Measurements from ENCODE around the gene CFAP77.
A peak's percentile ranks its signal among the peaks of the same experiment; 100 is the strongest.
"Not testable (repeated sequence)": the region's sequence is repeated elsewhere in the genome, so short reads cannot be mapped to it uniquely, and the experiment has no call there.

The CFAP77 gene

DNA sequence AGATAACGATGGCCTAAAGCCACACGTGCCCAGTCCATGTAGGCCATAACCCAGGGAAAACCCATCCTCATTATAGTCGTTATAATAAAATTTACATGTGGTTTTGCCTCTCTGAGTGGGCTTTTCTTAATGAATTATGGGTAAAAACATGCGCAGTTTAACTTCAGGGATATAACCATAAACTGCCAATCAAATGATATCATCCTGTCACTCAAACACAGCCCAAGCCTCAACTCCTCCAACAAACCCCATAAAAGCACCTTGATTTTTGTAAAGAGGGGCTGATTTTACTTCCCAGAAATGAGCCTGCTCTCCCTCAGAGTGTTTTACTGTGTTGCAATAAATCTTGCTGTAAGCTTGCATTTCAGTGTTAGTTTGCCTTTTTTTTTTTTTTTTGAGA lies 39.4 kb upstream of the CFAP77 start:
- TF ChIP-seq, protein P1, sequence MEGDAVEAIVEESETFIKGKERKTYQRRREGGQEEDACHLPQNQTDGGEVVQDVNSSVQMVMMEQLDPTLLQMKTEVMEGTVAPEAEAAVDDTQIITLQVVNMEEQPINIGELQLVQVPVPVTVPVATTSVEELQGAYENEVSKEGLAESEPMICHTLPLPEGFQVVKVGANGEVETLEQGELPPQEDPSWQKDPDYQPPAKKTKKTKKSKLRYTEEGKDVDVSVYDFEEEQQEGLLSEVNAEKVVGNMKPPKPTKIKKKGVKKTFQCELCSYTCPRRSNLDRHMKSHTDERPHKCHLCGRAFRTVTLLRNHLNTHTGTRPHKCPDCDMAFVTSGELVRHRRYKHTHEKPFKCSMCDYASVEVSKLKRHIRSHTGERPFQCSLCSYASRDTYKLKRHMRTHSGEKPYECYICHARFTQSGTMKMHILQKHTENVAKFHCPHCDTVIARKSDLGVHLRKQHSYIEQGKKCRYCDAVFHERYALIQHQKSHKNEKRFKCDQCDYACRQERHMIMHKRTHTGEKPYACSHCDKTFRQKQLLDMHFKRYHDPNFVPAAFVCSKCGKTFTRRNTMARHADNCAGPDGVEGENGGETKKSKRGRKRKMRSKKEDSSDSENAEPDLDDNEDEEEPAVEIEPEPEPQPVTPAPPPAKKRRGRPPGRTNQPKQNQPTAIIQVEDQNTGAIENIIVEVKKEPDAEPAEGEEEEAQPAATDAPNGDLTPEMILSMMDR (IDR thresholded peaks at IDR 0.05; ENCODE audit: low read length, missing control alignments), result no peak
- DNase-seq (ENCODE audit: low read depth), result no peak

DNA sequence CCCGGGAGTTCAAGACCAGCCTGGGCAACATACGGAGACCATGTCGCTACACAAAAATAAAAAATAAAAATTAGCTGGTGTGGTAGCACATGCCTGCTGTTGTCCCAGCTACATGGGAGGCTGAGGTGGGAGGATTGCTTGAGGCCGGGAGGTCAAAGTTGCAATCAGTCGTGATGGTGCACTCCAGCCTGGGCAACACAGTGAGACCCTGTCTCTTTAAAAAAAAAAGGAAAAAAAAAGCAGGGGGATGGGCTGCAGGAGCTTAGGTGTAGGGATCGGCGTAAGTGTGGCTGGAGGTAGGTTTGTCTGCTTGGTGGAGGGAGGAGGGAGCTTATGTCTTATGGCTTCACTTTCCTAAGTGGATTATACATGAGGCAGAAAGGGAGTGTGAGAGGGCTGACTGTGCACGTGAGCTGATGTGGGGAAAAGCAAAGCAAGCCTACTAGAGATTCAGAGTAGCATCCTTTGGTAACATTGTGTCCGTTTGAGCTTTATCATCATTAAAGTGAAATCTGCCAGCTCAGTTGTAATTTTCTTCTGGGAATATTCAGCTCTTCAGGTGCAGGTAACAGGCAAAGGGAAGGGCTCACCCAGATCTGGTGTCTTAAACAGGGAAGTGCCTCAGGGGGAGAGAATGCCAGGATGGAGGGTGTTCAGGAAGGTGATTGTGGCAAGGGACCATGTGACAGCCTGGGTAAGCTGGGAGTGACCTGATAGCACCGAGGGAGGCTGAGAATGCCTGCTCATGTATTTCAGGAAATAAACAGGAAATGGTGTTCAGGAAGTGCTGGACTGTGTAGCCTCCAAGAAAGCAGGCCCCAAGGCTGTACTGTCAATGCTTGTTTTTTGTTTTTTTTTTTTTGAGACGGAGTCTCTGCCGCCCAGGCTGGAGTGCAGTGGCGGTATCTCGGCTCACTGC lies 37.6 kb upstream of the CFAP77 start:
- H3K4me3 ChIP-seq (replicated peaks; ENCODE audit: low read depth, low read length), result no peak overlapping the region
- TF ChIP-seq, protein P1 (IDR thresholded peaks at IDR 0.05; ENCODE audit: low read length, missing control alignments), result no peak
- DNase-seq (ENCODE audit: low read depth), result peak; percentile 85

More for the DNA sequence above, 39.4 kb upstream of the CFAP77 start:
- H3K4me3 ChIP-seq (replicated peaks; ENCODE audit: low read depth, low read length), result no peak overlapping the region

DNA sequence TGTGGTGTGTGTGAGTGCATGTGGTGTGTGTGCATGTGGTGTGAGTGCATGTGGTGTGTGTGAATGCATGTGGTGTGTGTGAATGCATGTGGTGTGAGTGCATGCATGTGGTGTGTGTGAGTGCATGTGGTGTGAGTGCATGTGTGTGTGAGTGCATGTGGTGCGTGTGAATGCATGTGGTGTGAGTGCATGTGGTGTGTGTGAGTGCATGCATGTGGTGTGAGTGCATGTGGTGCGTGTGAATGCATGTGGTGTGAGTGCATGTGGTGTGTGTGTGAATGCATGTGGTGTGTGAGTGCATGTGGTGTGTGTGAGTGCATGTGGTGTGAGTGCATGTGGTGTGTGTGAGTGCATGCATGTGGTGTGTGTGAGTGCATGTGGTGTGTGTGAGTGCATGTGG lies 32.2 kb upstream of the CFAP77 start:
- not testable (repeated sequence) for DNase-seq (ENCODE audit: low read depth); H3K4me3 ChIP-seq (replicated peaks; ENCODE audit: low read depth, low read length)

DNA sequence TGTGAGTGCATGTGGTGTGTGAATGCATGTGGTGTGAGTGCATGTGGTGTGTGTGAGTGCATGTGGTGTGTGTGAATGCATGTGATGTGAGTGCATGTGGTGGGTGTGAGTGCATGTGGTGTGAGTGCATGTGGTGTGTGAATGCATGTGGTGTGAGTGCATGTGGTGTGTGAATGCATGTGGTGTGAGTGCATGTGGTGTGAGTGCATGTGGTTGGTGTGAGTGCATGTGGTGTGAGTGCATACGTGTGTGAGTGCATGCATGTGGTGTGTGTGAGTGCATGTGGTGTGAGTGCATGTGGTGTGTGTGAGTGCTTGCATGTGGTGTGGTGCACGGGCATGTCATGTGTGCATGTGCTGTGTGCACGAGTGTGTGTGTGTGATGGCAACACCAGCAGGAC lies 31.6 kb upstream of the CFAP77 start:
- not testable (repeated sequence) for H3K4me3 ChIP-seq (replicated peaks; ENCODE audit: low read depth, low read length); DNase-seq (ENCODE audit: low read depth)

DNA sequence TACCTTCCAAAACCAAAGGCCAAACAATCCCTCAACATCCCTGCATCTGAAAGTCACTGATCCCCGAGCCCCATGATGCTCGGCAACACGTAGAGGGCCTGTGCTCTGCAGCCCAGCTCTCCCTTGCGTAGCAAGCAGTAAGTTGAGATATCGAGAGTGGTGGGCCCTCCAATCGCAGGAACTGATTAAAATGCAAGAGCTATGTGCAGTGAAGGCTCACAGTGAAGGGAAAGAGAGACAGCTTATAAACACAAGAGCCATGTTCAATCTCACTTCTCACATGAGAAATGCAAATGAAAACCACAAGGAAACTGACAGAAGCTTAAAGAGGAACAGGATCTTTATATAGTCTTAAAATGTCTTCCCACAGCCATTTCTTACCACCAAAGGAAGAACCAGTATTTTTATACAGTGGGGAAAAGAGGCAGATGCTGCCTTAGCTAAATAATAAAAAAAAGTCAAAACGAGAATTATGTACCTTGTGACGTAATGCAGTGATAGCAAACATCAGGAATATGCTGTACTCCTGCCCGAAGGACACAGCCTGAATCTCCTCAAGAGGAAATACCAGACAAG lies 28.0 kb upstream of the CFAP77 start:
- TF ChIP-seq, protein P1 (IDR thresholded peaks at IDR 0.05; ENCODE audit: low read length, missing control alignments), result no peak
- no peak overlapping the region for H3K4me3 ChIP-seq (replicated peaks; ENCODE audit: low read depth, low read length)
- DNase-seq (ENCODE audit: low read depth), result no peak

DNA sequence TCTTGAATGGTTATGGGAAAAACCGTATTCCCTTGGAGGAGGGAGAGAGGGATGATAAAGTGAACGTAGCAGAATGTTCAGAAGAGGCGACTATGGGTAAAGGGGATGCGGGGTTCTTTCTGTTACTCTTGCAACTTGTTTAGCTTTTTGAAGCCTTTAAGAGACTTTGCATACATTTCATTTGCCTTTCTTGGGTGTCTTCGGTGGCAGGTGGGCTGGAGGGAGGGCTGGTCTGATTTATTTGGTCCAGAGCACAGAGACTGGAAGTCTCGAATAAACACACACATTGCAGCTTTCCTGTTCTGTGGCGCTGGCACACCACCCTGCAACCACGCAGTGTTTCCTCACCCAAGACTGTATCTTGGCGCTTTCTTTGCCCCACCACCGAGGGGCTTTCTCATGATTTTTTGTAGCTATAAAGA lies 26.5 kb upstream of the CFAP77 start:
- TF ChIP-seq, protein P1 (IDR thresholded peaks at IDR 0.05; ENCODE audit: low read length, missing control alignments), result no peak
- no peak overlapping the region for H3K4me3 ChIP-seq (replicated peaks; ENCODE audit: low read depth, low read length)
- no peak for DNase-seq (ENCODE audit: low read depth)

DNA sequence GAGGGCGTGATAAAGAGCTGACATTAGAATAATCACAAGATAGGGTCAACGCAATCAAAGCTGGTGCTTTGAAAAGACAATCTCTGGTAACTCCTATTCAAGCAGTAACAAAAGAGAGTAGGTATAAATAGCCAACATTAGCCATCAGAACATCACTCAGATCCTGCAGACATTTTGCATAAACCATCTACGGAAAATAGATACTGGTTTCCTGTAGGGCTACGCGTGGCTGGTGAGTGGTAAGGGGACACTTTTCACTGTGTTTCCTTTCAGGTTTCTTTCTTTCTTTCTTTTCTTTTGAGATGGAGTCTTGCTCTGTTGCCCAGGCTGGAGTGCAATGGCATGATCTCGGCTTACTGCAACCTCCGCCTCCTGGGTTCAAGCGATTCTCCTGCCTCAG lies 25.6 kb upstream of the CFAP77 start:
- H3K4me3 ChIP-seq (replicated peaks; ENCODE audit: low read depth, low read length), result no peak overlapping the region
- TF ChIP-seq, protein P1 (IDR thresholded peaks at IDR 0.05; ENCODE audit: low read length, missing control alignments), result no peak
- DNase-seq (ENCODE audit: low read depth), result no peak

DNA sequence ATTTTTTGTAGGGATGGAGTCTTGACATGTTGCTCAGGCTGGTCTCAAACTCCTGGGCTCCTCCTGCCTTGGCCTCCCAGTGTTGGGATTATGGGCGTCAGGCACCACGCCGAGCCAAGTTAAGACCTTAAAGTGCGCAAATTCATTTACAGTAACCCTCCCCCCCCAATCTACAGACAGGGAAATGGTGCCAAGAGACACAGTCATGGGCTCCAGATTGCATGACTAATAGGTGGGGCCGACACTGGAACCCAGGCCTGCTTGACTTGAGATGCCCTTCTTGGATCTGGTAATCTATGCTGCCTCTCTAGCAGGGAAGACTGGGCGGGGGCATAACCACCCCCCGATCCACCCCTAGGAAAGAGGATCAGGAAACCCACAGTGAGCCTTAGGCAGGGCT lies 22.9 kb upstream of the CFAP77 start:
- TF ChIP-seq, protein P1 (IDR thresholded peaks at IDR 0.05; ENCODE audit: low read length, missing control alignments), result no peak
- no peak for DNase-seq (ENCODE audit: low read depth)
- no peak overlapping the region for H3K4me3 ChIP-seq (replicated peaks; ENCODE audit: low read depth, low read length)
